MM.1S (cell line): ENCODE results near the gene NDOR1.

Source experiments
- DNase-seq: peaks from one replicate; pipeline ENCODE4 v3.0.0-alpha.2; 2015
- H2AFZ ChIP-seq: fragments of 300-600 bp; sonication (generic); 2 replicates; pipeline ENCODE4 v1.6.0; 2016; ENCODE audit warnings: antibody characterized with exemption, low read length
- H3F3A ChIP-seq: fragments of 300-600 bp; sonication (generic); 2 replicates; pipeline ENCODE4 v1.6.1; 2016; ENCODE audit warnings: mild to moderate bottlenecking, antibody characterized with exemption, low read length, moderate library complexity, mixed read lengths; ENCODE audit not compliant: insufficient read depth
- H3K27ac ChIP-seq: fragments of 300-600 bp; sonication (generic); 2 replicates; pipeline ENCODE4 v1.5.1; 2016; ENCODE audit warnings: mild to moderate bottlenecking, low read length
- H3K27me3 ChIP-seq: fragments of 300-600 bp; sonication (generic); replicated peaks from 2 replicates; pipeline ENCODE4 v1.6.0; 2016; ENCODE audit warnings: low read length; ENCODE audit not compliant: insufficient read depth
- H3K36me3 ChIP-seq: fragments of 300-600 bp; sonication (generic); replicated peaks from 2 replicates; pipeline ENCODE4 v1.6.1; 2016; ENCODE audit warnings: mild to moderate bottlenecking, low read length, mixed read lengths; ENCODE audit not compliant: insufficient read depth
- H3K4me1 ChIP-seq: fragments of 300-600 bp; sonication (generic); 2 replicates; pipeline ENCODE4 v1.6.1; 2016; ENCODE audit warnings: low read length, mixed read lengths
- H3K4me2 ChIP-seq: fragments of 300-600 bp; sonication (generic); 2 replicates; pipeline ENCODE4 v1.6.0; 2016; ENCODE audit warnings: low read depth, low read length
- H3K4me3 ChIP-seq: fragments of 300-600 bp; sonication (generic); 2 replicates; pipeline ENCODE4 v1.5.1; 2016; ENCODE audit warnings: low read length, mixed read lengths
- H3K79me2 ChIP-seq: fragments of 300-600 bp; sonication (generic); 2 replicates; pipeline ENCODE4 v1.6.1; 2016; ENCODE audit warnings: mixed run types, low read length, mixed read lengths
- H3K9ac ChIP-seq: fragments of 300-600 bp; sonication (generic); 2 replicates; pipeline ENCODE4 v1.6.1; 2016; ENCODE audit warnings: low read length, mixed read lengths
- H3K9me2 ChIP-seq: fragments of 300-600 bp; sonication (generic); replicated peaks from 2 replicates; pipeline ENCODE4 v1.6.1; 2016; ENCODE audit warnings: mild to moderate bottlenecking, low read length, mixed read lengths; ENCODE audit not compliant: insufficient read depth
- H3K9me3 ChIP-seq: fragments of 300-600 bp; sonication (generic); replicated peaks from 2 replicates; pipeline ENCODE4 v1.6.1; 2016; ENCODE audit warnings: mild to moderate bottlenecking, low read length, mixed read lengths; ENCODE audit not compliant: insufficient read depth
- H4K20me1 ChIP-seq: fragments of 300-600 bp; sonication (generic); 2 replicates; pipeline ENCODE4 v1.6.1; 2016; ENCODE audit warnings: mild to moderate bottlenecking, low read length, moderate library complexity, mixed read lengths; ENCODE audit not compliant: insufficient read depth
- EZH2 ChIP-seq: fragments of 300-600 bp; sonication (generic); optimal IDR thresholded peaks from 2 replicates; pipeline ENCODE3; 2017; ENCODE audit warnings: low read depth, mild to moderate bottlenecking, antibody characterized with exemption, low read length, mixed read lengths
- EZH2phosphoT487 ChIP-seq: fragments of 300-600 bp; sonication (generic); IDR thresholded peaks from 2 replicates; pipeline ENCODE4 v1.6.1; 2018; ENCODE audit warnings: antibody characterized with exemption, low read length
- TF ChIP-seq, protein P1 (sequence below): fragments of 300-600 bp; sonication (generic); IDR thresholded peaks from 2 replicates; pipeline ENCODE4 v1.5.1; 2016; ENCODE audit warnings: antibody characterized with exemption, low read length, mixed read lengths

The NDOR1 gene

DNA sequence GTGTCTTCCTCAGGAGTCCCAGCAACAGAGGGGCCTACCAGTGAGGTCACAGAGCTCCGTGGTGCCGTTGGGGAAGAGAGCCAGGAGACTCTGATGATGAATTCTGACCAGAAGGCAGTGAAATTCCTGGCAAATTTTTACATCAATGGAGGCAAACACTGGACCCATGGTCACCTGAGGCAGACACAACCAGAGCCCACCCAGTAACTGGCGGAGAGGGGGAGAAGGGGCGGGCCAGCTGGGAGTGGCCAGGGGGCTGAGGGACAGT lies 45.6 kb downstream of the NDOR1 start, which contains the start of gene STPG3:
TSS of gene STPG3 (plus strand) at position 93 of the 268 bp plus-strand sequence. CDS start at position 94, 1 bp downstream.
- Histone ChIP-seq H3K79me2 (peaks cover 8% of the 10 kb centered on the region), H3K9ac (no peak within 1 kb of the TSS), H3K4me1 (peaks cover 6% of the 10 kb centered on the region; the same call in 1 of the 2 replicates), H3K9me2 (no peaks in the 10 kb centered on the region), H2AFZ (no peak within 1 kb of the TSS), H3K4me3 (no peak within 1 kb of the TSS), H3K4me2 (no peak within 1 kb of the TSS), H3K27me3 (no peaks in the 10 kb centered on the region), H4K20me1 (no peaks in the 10 kb centered on the region), H3K27ac (no peak within 1 kb of the TSS), H3K9me3 (no peaks in the 10 kb centered on the region), H3F3A (peaks cover 8% of the 10 kb centered on the region), H3K36me3 (no peaks in the 10 kb centered on the region)
- TF ChIP-seq EZH2phosphoT487 (no peak), EZH2 (no peak)
- TF ChIP-seq, protein P1, sequence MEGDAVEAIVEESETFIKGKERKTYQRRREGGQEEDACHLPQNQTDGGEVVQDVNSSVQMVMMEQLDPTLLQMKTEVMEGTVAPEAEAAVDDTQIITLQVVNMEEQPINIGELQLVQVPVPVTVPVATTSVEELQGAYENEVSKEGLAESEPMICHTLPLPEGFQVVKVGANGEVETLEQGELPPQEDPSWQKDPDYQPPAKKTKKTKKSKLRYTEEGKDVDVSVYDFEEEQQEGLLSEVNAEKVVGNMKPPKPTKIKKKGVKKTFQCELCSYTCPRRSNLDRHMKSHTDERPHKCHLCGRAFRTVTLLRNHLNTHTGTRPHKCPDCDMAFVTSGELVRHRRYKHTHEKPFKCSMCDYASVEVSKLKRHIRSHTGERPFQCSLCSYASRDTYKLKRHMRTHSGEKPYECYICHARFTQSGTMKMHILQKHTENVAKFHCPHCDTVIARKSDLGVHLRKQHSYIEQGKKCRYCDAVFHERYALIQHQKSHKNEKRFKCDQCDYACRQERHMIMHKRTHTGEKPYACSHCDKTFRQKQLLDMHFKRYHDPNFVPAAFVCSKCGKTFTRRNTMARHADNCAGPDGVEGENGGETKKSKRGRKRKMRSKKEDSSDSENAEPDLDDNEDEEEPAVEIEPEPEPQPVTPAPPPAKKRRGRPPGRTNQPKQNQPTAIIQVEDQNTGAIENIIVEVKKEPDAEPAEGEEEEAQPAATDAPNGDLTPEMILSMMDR = no peak
- no peak for DNase-seq

DNA sequence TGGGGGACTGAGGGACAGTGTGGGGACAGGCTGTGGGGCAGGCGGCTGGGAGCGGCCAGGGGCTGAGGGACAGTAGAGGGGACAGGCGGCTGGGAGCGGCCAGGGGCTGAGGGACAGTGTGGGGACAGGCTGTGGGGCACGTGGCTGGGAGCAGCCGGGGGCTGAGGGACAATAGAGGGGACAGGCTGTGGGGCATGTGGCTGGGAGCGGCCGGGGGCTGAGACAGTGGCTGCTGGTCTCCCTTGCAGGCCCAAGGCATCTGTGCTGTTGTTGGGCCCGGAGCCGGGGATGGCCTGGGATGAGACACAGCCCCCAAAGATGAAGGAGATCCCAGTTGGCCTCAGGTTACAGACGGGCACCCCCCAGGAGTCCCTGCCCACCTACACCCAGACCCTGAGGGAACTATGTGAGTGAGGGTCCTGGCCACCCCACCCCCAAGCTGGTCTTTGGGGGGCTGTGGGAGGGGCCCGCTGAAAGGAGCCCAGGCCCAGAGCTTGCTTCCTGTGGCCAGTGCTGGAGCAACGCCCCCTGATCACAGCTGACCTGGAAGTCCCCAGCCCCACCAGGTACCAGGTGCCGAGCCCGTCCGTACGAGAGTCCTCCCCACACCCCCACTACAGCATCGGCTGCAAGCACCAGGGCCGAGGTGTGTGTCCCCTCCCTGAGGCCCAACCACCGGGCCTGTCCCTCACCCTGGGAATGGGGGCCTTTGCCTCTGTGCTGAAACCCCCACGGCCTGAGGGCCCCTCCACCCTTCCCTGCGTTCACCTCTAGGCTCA lies 46.2 kb downstream of the NDOR1 start:
- Histone ChIP-seq H4K20me1 (no peaks in the 10 kb centered on the region), H3K9me2 (no peaks in the 10 kb centered on the region), H3K36me3 (no peaks in the 10 kb centered on the region), H3K4me3 (no peak overlapping the region), H2AFZ (no peak overlapping the region), H3K79me2 (peaks cover 14% of the 10 kb centered on the region), H3K27me3 (no peaks in the 10 kb centered on the region), H3K27ac (no peak overlapping the region), H3K4me2 (no peak overlapping the region), H3K9me3 (no peaks in the 10 kb centered on the region), H3K9ac (no peak overlapping the region), H3F3A (peaks cover 8% of the 10 kb centered on the region), H3K4me1 (peaks cover 10% of the 10 kb centered on the region; the same call in 1 of the 2 replicates)
- DNase-seq = no peak
- TF ChIP-seq EZH2 (no peak), EZH2phosphoT487 (no peak)
- TF ChIP-seq, protein P1 = no peak

DNA sequence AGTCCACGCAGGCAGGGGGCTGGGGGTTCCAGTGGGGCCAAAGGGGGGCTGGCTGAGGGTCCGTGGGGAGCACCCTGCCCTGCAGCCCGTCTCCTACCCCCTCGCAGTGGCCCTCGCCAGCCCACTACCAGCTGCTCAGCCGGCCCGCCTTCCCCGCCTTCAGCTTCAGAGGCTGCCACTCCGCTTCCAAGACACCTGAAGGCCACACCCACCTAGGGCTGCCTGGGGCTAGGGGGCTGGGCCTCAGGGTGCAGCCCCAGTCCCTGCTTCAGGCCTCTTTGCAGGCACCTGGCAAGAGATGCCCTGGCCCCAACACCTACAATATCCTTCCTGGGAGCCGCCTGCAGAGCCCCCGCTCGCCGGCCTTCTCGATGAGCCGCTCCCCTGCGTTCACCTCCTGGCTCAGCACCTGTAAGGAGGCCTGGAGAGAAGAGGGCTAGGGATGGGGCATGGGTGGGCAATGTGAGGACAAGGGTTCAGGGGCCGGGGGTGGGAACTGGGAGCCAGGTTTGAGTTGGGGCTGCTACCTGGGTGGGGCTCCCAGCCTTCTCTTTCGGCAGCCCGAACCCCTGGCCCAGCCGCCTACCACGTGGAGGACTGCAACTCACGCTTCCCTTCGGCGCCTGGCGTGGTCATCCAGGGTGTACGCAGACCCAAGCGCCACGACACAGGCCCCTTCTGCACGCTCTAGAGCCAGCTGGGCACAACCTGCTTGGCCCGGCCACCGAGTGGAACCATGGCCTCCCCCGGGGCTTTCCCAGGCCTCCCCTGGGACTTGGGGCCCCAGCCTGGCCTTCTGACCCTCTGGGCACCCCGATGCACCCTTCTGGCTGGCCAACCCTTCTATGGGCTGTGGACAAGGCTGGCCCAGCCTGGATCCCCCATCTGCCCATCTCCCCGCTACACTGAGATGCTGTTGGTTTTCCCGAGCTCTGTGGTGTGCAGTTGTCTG lies 47.3 kb downstream of the NDOR1 start:
- H3K27ac ChIP-seq = no peak overlapping the region
- H3K9me3 ChIP-seq = no peaks in the 10 kb centered on the region
- peaks cover 8% of the 10 kb centered on the region for H3F3A ChIP-seq
- H2AFZ ChIP-seq = no peak overlapping the region
- no peak for DNase-seq
- H3K27me3 ChIP-seq = no peaks in the 10 kb centered on the region
- H4K20me1 ChIP-seq = no peaks in the 10 kb centered on the region
- H3K79me2 ChIP-seq = peaks cover 19% of the 10 kb centered on the region
- peaks cover 10% of the 10 kb centered on the region; the same call in 1 of the 2 replicates for H3K4me1 ChIP-seq
- H3K36me3 ChIP-seq = no peaks in the 10 kb centered on the region
- no peaks in the 10 kb centered on the region for H3K9me2 ChIP-seq
- no peak overlapping the region for H3K4me3 ChIP-seq
- no peak overlapping the region for H3K4me2 ChIP-seq
- no peak overlapping the region for H3K9ac ChIP-seq
- no peak for TF ChIP-seq EZH2
- no peak for TF ChIP-seq EZH2phosphoT487
- TF ChIP-seq, protein P1 = no peak
